Measurements from ENCODE around the gene ZNF808. TPM values are rescaled to one million over a fixed set of nuclear protein-coding genes. Genes with fewer than 3 reads are reported as not detected.

ZNF808 gene
- total and polyA plus RNA-seq, 2 of the 4 experiments (the other 2 are of a cell fraction): 3.6 to 19.9 TPM

- TF ChIP-seq POLR2A (IDR thresholded peaks at IDR 0.05; ENCODE audit: low read depth, low read length): no peak
- TF ChIP-seq NFE2L2 (IDR thresholded peaks at IDR 0.05; ENCODE audit: low read depth, low read length): no peak
- peak; percentile 26; the same call in 1 of the 2 replicates for TF ChIP-seq CEBPB (IDR thresholded peaks at IDR 0.05; ENCODE audit: low read depth, low read length)
- no peak for TF ChIP-seq CHD1 (IDR thresholded peaks at IDR 0.05; ENCODE audit: low read depth, low read length)
- TF ChIP-seq RCOR1 (IDR thresholded peaks at IDR 0.05; ENCODE audit: insufficient replicate concordance, low read length): no peak
- no peak overlapping the region for H3K4me3 ChIP-seq (ENCODE audit: insufficient read depth, low read depth, low read length)
- H3K18ac ChIP-seq (ENCODE audit: low read depth, low read length): no peak overlapping the region
- peaks cover 0 to 6% of the 10 kb centered on the region in 2 experiments; a peak in 2 of 4 replicates for H3K79me1 ChIP-seq (ENCODE audit: low read depth in 1 of 2, low read length in 2 of 2)
- intact Hi-C loops (cut with micrococcal nuclease): no loop called here
- WGBS, 2 experiments (ENCODE audit: extremely low coverage in 2 of 2, insufficient read length in 1 of 2): 100% methylated on average over 5 of the region's 15 CpGs; no CpG with 5 or more reads in 1 of the 2 experiments
- BruUV-seq (replicated peaks): no TSS peak
- no peak overlapping the region for H2BK120ac ChIP-seq (ENCODE audit: low read depth, low read length)
- H3K56ac ChIP-seq (ENCODE audit: extremely low read depth, insufficient read depth, low read length): no peak overlapping the region
- H3K9me3 ChIP-seq (ENCODE audit: control insufficient read depth, insufficient read depth, low read length): peaks cover 77% of the 10 kb centered on the region
- no peak overlapping the region for H3K4ac ChIP-seq (ENCODE audit: low read depth, low read length)
- H2AFZ ChIP-seq (replicated peaks; ENCODE audit: low read length, poor library complexity): no peak overlapping the region
- H3K9ac ChIP-seq (ENCODE audit: low read depth, low read length): no peak overlapping the region
- no peak overlapping the region for H3K27ac ChIP-seq (ENCODE audit: insufficient read depth, low read length)
- CTCF ChIA-PET: interaction anchor here (0.5 kb wide), 1 partner anchor 12 kb away, joined by 3 read pairs; no protein-coding TSS in a partner anchor
- no peak overlapping the region for H2BK15ac ChIP-seq (ENCODE audit: low read depth, low read length)
- ATAC-seq (ENCODE audit: low read depth) (no peak), DNase-seq (no peak)
- H3K4me1 ChIP-seq (ENCODE audit: control insufficient read depth, insufficient read depth, low read length): no peaks in the 10 kb centered on the region
- no peak overlapping the region for H4K5ac ChIP-seq (ENCODE audit: low read depth, low read length)
- no peak overlapping the region for H2BK20ac ChIP-seq (ENCODE audit: low read depth, low read length)
- H2AK9ac ChIP-seq (replicated peaks; ENCODE audit: low read depth, low read length, poor library complexity): no peak overlapping the region
- no peaks in the 10 kb centered on the region for H3K9me1 ChIP-seq (ENCODE audit: insufficient read depth, low read length)
- in situ Hi-C loops (cut with MboI; ENCODE audit: low sequenced_read_pairs): no loop called here
- no peak overlapping the region for H4K91ac ChIP-seq (ENCODE audit: insufficient read depth, low read depth, low read length)
- no peaks in the 10 kb centered on the region for H3K27me3 ChIP-seq (ENCODE audit: control insufficient read depth, insufficient read depth, low read length)
- peaks cover 52% of the 10 kb centered on the region for H3K36me3 ChIP-seq (ENCODE audit: control insufficient read depth, insufficient read depth, low read length)
- H4K20me1 ChIP-seq (ENCODE audit: insufficient read depth, low read length): no peaks in the 10 kb centered on the region
- no peak overlapping the region for H3K23ac ChIP-seq (ENCODE audit: low read depth, low read length)
- H4K8ac ChIP-seq (ENCODE audit: low read depth in 2 of 2, low read length in 2 of 2): no peak overlapping the region
- dilution Hi-C loops (cut with HindIII; ENCODE audit: low sequenced_read_pairs, unreplicated experiment): no loop called here
- H2BK5ac ChIP-seq (ENCODE audit: low read depth, low read length, poor library complexity, severe bottlenecking): no peak overlapping the region
- POLR2A ChIA-PET (ENCODE audit: unreplicated experiment): no interaction called here
- H3K14ac ChIP-seq (replicated peaks; ENCODE audit: low read depth, low read length): no peak overlapping the region
- H2AK5ac ChIP-seq (ENCODE audit: low read depth, low read length): no peak overlapping the region
- H3K4me2 ChIP-seq (ENCODE audit: low read depth, low read length): no peak overlapping the region
These were observed 26.9 kb downstream of the ZNF808 start for GRCh38 chr19:52554216-52554971.

All from IMR-90 (cell line).